GM12873 (cell line): ENCODE results near the gene PHACTR1.

Experiments
- TF ChIP-seq, protein P1 (sequence below): IDR thresholded peaks from 2 replicates; pipeline ENCODE4 v1.5.1; 2012; ENCODE audit warnings: low read depth, mild to moderate bottlenecking, moderate library complexity, low read length, control low read depth; ENCODE audit not compliant: insufficient read depth; ENCODE audit errors: missing control alignments

Gene PHACTR1

DNA sequence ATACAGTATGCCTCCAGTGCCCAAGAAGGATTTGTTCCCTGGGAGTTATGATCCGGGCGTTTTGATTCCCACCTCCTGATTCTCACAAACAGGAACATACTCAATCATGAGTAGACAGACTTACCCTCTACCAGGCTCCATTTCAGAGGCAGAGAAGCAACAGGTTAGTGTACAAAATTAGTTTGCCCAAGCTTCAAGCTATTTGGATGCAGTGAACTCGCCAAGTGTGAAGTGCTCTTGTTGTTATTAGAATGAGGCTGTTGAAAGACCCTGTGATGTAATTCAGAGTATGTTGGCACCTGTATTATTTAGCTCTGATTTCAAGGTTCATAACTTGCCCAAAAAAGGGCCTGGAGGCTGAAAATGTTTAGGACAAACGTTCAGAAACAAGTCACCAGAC is 247.0 kb downstream of the PHACTR1 start:
- TF ChIP-seq, protein P1, sequence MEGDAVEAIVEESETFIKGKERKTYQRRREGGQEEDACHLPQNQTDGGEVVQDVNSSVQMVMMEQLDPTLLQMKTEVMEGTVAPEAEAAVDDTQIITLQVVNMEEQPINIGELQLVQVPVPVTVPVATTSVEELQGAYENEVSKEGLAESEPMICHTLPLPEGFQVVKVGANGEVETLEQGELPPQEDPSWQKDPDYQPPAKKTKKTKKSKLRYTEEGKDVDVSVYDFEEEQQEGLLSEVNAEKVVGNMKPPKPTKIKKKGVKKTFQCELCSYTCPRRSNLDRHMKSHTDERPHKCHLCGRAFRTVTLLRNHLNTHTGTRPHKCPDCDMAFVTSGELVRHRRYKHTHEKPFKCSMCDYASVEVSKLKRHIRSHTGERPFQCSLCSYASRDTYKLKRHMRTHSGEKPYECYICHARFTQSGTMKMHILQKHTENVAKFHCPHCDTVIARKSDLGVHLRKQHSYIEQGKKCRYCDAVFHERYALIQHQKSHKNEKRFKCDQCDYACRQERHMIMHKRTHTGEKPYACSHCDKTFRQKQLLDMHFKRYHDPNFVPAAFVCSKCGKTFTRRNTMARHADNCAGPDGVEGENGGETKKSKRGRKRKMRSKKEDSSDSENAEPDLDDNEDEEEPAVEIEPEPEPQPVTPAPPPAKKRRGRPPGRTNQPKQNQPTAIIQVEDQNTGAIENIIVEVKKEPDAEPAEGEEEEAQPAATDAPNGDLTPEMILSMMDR: no peak

- TF ChIP-seq, protein P1: no peak
Measured at GRCh38 chr6:12967686-12968085, 251.1 kb downstream of the PHACTR1 start.

DNA sequence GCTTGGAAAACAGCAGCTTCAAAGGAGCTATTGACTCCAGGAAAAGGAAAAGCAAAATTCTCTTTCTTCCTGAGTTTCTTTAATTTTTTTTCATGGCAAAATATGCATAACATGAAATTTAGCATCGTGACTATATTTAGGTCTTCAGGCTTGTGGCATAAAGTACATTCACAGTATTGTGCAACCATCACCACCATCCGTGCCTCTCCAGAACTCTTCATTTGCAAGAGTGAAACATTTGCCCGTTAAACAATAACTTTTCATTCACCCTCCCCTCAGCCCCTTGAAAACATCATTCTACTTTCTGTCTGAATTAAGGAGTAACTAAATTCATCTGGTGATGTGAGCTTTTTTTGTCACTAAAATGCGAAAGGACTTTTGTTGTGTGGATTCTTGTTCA is 251.7 kb downstream of the PHACTR1 start:
- TF ChIP-seq, protein P1: no peak

- TF ChIP-seq, protein P1: no peak
Measured at GRCh38 chr6:12968839-12969558, 252.4 kb downstream of the PHACTR1 start.

GRCh38 chr6:12969966-12970365 is 253.4 kb downstream of the PHACTR1 start:
- TF ChIP-seq, protein P1: no peak

DNA sequence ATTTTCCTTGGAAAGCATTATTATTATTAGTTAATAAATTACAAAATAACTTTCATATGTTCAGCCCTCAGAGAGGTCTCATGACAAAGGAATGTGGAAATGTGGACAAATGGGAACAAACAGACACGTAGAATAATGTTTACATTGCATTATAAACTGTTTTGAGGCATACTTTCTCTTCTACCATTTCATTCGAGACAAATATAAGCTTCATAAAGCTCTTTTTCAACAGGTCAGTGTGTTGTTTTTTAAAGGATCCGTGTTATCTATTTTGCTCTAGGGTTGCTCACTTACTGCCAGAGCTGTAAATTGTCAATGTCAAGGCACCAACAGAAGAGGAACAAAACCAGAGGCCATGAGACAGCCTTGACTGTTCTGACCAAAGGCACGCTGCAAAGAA is 256.8 kb downstream of the PHACTR1 start:
- TF ChIP-seq, protein P1: no peak

DNA sequence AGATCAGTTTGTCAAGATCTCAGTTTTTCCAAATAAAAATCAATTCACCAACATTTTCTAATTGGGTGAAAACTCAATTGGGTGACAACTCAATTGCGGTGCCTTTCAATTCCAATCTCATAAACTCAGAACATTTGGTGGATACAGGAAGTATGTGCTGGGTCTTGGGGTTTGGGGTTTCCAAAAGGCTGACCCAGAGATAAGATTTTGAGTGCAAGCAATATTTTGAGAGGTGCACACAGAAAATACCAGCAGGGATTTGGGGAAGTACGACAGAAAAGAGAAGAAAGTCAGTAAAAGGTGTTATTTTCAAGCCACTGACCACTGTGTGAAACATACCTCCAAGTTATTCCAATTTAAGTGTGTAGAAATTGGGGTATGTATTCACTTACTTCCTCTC is 258.0 kb downstream of the PHACTR1 start:
- TF ChIP-seq, protein P1: no peak

- TF ChIP-seq, protein P1: no peak
Measured at GRCh38 chr6:12976366-12976765, 259.8 kb downstream of the PHACTR1 start.
